ENCODE measurements around the gene CCDC158. TPM values are rescaled to one million over a fixed set of nuclear protein-coding genes. Genes with fewer than 3 reads are reported as not detected.

CCDC158 gene
- total and polyA plus RNA-seq, 2 donors (not counting 3 experiments of a cell fraction or from before 2014, with no cell fraction given), result not detected

DNA sequence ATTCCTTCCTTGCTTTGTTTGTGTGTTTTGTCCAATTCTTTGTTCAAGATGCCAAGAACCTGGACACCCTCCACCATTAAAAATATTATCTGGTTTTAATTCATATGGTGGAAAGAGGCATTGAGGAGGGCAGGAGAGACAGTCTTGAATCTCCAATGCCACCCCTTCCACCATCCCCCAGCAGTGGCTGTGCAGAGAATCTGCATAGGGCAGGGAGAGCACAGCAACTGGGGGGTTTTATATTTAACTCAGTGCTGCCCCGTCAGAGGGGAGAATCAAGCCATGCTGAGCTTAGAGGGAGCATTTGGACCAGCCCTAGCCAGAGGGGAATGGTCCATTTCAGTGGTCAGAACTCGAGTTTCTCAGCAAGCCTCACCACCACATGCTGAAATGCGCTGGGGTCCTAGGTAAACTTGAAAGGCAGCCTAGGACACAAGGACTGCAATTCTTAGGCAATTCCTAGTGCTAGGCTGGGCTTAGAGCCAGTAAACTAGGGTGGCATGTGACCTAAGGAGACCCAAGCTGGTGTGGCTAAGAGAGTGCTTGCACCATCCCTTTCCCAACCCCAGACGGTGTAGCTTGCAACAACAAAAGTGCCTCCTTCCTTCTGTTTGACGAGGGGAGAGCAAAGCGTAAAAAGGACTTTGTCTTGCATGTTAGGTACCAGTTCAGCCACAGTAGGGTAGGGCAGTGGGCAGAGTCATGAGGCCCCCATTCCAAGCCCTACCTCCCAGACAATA lies 34.2 kb downstream of the CCDC158 start:
- H2AFZ ChIP-seq (ENCODE audit: low read depth, low read length), result no peak overlapping the region
- H3K4me3 ChIP-seq (replicated peaks in 1 of 3; ENCODE audit: insufficient read depth in 1 of 3, low read depth in 1 of 3, low read length in 3 of 3), result no peak overlapping the region
- no TSS peak for BruUV-seq (replicated peaks)
- no peaks in the 10 kb centered on the region for H3K4me1 ChIP-seq (ENCODE audit: control insufficient read depth, extremely low read depth, insufficient read depth, low read length)
- DNase-seq (ENCODE audit: low read depth, low spot score) (no peak), FAIRE-seq (no peak)
- H3K9me1 ChIP-seq (replicated peaks; ENCODE audit: control insufficient read depth, extremely low read depth, insufficient read depth, low read length), result no peaks in the 10 kb centered on the region
- H3K79me2 ChIP-seq (ENCODE audit: control insufficient read depth, insufficient read depth, low read length), result no peaks in the 10 kb centered on the region
- no peak overlapping the region for H3K4me2 ChIP-seq (ENCODE audit: insufficient read depth, low read length)
- H3K27me3 ChIP-seq (ENCODE audit: control insufficient read depth in 2 of 2, insufficient read depth in 2 of 2, low read length in 2 of 2), result peaks cover 4 to 35% of the 10 kb centered on the region in 2 experiments
- no peak overlapping the region for H3K9ac ChIP-seq (replicated peaks; ENCODE audit: extremely low read depth, insufficient read depth, low read length)
- ChIA-PET POLR2A (no interaction called here), CTCF (no interaction called here)
- H3K27ac ChIP-seq (ENCODE audit: insufficient read depth, low read depth, low read length), result no peak overlapping the region
- intact Hi-C loops (cut with micrococcal nuclease) (no loop called here), dilution Hi-C loops (cut with MboI; ENCODE audit: extremely low pct_ligation_motif_present, low sequenced_read_pairs) (no loop called here)
- TF ChIP-seq, protein P1, sequence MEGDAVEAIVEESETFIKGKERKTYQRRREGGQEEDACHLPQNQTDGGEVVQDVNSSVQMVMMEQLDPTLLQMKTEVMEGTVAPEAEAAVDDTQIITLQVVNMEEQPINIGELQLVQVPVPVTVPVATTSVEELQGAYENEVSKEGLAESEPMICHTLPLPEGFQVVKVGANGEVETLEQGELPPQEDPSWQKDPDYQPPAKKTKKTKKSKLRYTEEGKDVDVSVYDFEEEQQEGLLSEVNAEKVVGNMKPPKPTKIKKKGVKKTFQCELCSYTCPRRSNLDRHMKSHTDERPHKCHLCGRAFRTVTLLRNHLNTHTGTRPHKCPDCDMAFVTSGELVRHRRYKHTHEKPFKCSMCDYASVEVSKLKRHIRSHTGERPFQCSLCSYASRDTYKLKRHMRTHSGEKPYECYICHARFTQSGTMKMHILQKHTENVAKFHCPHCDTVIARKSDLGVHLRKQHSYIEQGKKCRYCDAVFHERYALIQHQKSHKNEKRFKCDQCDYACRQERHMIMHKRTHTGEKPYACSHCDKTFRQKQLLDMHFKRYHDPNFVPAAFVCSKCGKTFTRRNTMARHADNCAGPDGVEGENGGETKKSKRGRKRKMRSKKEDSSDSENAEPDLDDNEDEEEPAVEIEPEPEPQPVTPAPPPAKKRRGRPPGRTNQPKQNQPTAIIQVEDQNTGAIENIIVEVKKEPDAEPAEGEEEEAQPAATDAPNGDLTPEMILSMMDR (IDR thresholded peaks at IDR 0.05; ENCODE audit: extremely low read depth in 1 of 2, insufficient read depth in 1 of 2, low read depth in 1 of 2, low read length in 2 of 2), result no peak
- no peaks in the 10 kb centered on the region for H3K36me3 ChIP-seq (ENCODE audit: control insufficient read depth in 2 of 2, extremely low read depth in 1 of 2, insufficient read depth in 2 of 2, low read length in 2 of 2)
- no peaks in the 10 kb centered on the region for H4K20me1 ChIP-seq (replicated peaks; ENCODE audit: control insufficient read depth, extremely low read depth, insufficient read depth, low read length)
- H3K9me3 ChIP-seq (replicated peaks; ENCODE audit: control insufficient read depth, insufficient read depth, low read length), result no peaks in the 10 kb centered on the region

DNA sequence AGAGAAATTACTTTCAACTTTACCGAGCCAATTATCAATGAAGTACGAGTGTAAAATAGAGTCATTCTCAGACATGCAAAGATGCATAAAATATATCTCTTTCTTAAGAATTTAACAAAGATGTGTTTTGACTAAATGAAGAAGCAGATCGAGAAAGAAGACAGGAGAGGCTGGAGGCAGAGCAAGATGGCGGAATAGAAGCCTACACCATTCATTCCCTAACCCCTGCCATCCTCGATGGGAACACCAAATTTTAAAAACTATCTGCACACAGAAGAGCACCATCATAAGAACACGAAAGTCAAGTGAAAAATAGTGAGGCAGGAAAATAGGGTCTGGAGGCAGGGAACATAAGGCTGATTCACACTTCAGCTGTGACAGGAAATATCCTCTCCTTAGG lies 35.0 kb downstream of the CCDC158 start:
- intact Hi-C loops (cut with micrococcal nuclease), result no loop called here
- dilution Hi-C loops (cut with MboI; ENCODE audit: extremely low pct_ligation_motif_present, low sequenced_read_pairs), result no loop called here
- H3K36me3 ChIP-seq (ENCODE audit: control insufficient read depth in 2 of 2, extremely low read depth in 1 of 2, insufficient read depth in 2 of 2, low read length in 2 of 2), result no peaks in the 10 kb centered on the region

More for the DNA sequence above, 35.0 kb downstream of the CCDC158 start:
- Histone ChIP-seq H3K4me3 (replicated peaks in 1 of 3; ENCODE audit: insufficient read depth in 1 of 3, low read depth in 1 of 3, low read length in 3 of 3) (no peak overlapping the region), H3K27ac (ENCODE audit: insufficient read depth, low read depth, low read length) (no peak overlapping the region), H3K79me2 (ENCODE audit: control insufficient read depth, insufficient read depth, low read length) (no peaks in the 10 kb centered on the region), H3K4me2 (ENCODE audit: insufficient read depth, low read length) (no peak overlapping the region), H4K20me1 (replicated peaks; ENCODE audit: control insufficient read depth, extremely low read depth, insufficient read depth, low read length) (no peaks in the 10 kb centered on the region), H3K27me3 (ENCODE audit: control insufficient read depth in 2 of 2, insufficient read depth in 2 of 2, low read length in 2 of 2) (peaks cover 4 to 33% of the 10 kb centered on the region in 2 experiments), H3K9me1 (replicated peaks; ENCODE audit: control insufficient read depth, extremely low read depth, insufficient read depth, low read length) (no peaks in the 10 kb centered on the region), H3K4me1 (ENCODE audit: control insufficient read depth, extremely low read depth, insufficient read depth, low read length) (no peaks in the 10 kb centered on the region), H2AFZ (ENCODE audit: low read depth, low read length) (no peak overlapping the region), H3K9me3 (replicated peaks; ENCODE audit: control insufficient read depth, insufficient read depth, low read length) (no peaks in the 10 kb centered on the region), H3K9ac (replicated peaks; ENCODE audit: extremely low read depth, insufficient read depth, low read length) (no peak overlapping the region)
- TF ChIP-seq, protein P2, sequence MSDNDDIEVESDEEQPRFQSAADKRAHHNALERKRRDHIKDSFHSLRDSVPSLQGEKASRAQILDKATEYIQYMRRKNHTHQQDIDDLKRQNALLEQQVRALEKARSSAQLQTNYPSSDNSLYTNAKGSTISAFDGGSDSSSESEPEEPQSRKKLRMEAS (IDR thresholded peaks at IDR 0.05; ENCODE audit: insufficient read depth, insufficient read length), result no peak
- TF ChIP-seq FOS (IDR thresholded peaks at IDR 0.05; ENCODE audit: borderline replicate concordance, insufficient read depth, low read length) (no peak), POLR2A (IDR thresholded peaks at IDR 0.05; ENCODE audit: low read depth, low read length) (no peak)
- BruUV-seq (replicated peaks), result no TSS peak
- FAIRE-seq, result no peak
- ChIA-PET POLR2A (no interaction called here), CTCF (no interaction called here)
- no peak for DNase-seq (ENCODE audit: low read depth, low spot score)

Data from endothelial cell of umbilical vein (primary cell).